Urinary bladder (tissue), 4 donors: Measurements from ENCODE around the gene LILRB3. TPM values are rescaled to one million over a fixed set of nuclear protein-coding genes. Genes with fewer than 3 reads are reported as not detected.
"Not testable (repeated sequence)": the region's sequence is repeated elsewhere in the genome, so short reads cannot be mapped to it uniquely, and the experiment has no call there.

Experiments used
- DNase-seq: peaks from one replicate; pipeline ENCODE4 v3.0.0-alpha.2; 2015; ENCODE audit errors: extremely low spot score
- H3K27ac ChIP-seq: one replicate; pipeline ENCODE4 v1.5.1; 2013; ENCODE audit warnings: low read depth, mild to moderate bottlenecking, moderate library complexity
- H3K36me3 ChIP-seq: one replicate; pipeline ENCODE4 v1.6.1; 2013; ENCODE audit warnings: mild to moderate bottlenecking, moderate library complexity; ENCODE audit not compliant: insufficient read depth
- H3K4me1 ChIP-seq: one replicate; pipeline ENCODE4 v1.6.1; 2013; ENCODE audit warnings: mild to moderate bottlenecking, moderate library complexity; ENCODE audit not compliant: insufficient read depth
- H3K4me3 ChIP-seq: one replicate; pipeline ENCODE4 v1.5.1; 2013; ENCODE audit warnings: low read depth, low read length
- WGBS: extraction: QIAGEN DNeasy Blood & Tissue Kit; methylation state at CpG from one replicate; pipeline ENCODE4 v1.1.7; 2013; 5-methylcytosine and 5-hydroxymethylcytosine counted together
- polyA plus RNA-seq: library from polyadenylated mRNA; stranded (reverse); fragments of 200-250 nt; gene quantifications from one replicate; pipeline ENCODE4 v1.2.3, GENCODE V29; 2013
- total RNA-seq: library from RNA; depleted of rRNA; stranded (reverse); fragments of >200 nt; gene quantifications from one replicate; pipeline ENCODE4 v1.2.3, GENCODE V29; 2014
- donor health status: healthy with polysubstance abuse.
- donor health status: healthy.

Gene LILRB3
- total and polyA plus RNA-seq, 2 donors = 2.9 to 7.2 TPM

GRCh38 chr19:54214217-54214616 lies 8.6 kb downstream of the LILRB3 start:
- H3K27ac ChIP-seq, H3K4me3 ChIP-seq, H3K4me1 ChIP-seq, H3K36me3 ChIP-seq, DNase-seq: not testable (repeated sequence)
- WGBS = 44% methylated on average over 4 of the region's 5 CpGs

DNA sequence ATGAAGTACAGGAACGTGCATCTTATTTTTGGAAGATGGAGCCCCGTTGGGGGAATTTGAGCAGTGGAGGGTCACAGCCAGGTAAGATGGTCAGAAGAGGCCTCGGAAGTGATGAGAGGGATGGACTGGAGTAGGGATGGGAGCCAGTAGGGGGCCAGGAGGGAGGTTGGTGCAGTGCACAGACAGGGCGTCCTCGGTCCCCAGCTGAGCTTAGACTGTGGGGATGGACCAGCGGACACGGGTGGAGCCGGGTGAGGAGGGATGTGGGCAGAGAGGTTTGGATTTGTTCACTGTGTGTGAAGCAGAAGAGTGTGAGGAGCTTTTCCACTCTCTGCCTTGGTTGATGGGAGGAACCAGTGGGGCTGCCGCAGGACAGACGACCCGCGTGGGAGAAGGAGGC lies 11.6 kb downstream of the LILRB3 start:
- peaks cover 5% of the 10 kb centered on the region for H3K36me3 ChIP-seq
- WGBS = 65% methylated on average over 12 of the region's 12 CpGs
- peak overlapping the region; percentile 6 for H3K27ac ChIP-seq
- peaks cover 2% of the 10 kb centered on the region for H3K4me1 ChIP-seq
- DNase-seq = no peak
- H3K4me3 ChIP-seq = no peak overlapping the region

GRCh38 chr19:54209811-54210494 lies 12.9 kb downstream of the LILRB3 start:
- peak overlapping the region; percentile 42 for H3K27ac ChIP-seq
- H3K4me3 ChIP-seq = no peak overlapping the region
- peak; percentile 76 for DNase-seq
- peaks cover 2% of the 10 kb centered on the region for H3K4me1 ChIP-seq
- 15% methylated on average over 10 of the region's 10 CpGs for WGBS
- peaks cover 5% of the 10 kb centered on the region for H3K36me3 ChIP-seq

DNA sequence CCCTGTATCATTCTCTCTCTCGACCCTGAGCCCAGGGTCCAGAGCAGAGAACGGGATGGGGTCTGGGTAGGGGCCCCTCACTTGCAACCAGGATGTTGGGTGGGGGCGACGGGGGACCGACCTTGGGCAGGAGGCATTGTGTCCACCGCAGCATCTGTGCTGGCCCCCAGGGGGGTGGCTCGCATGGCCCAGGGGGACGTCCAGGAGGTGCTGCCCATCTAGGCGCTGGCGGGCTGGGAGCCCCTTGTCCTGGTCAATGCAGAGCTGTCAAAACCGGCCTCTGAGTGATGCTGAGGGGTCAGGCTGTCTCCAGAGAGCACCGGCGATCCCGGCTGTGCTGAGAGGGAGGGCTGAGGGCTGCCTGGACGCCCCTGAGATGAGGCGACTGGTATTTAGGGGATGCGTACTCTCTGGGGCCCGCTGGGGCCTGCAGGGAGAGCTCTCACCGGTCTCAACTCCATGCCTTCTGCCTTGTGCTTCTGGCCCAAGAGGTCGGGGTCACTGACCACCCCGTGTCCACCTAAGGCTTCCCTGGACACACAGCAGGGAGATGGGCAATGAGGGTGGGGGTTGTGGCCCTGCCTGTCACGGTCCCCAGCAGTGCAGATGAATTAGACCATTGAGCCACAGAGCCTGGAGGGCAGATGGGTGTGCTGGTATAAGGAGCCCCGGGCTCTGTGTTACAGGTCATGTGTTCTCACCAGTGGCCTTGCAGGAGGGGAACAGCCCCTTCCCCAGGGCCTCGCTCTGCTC lies 13.6 kb downstream of the LILRB3 start:
- H3K4me3 ChIP-seq = no peak overlapping the region
- DNase-seq = no peak

GRCh38 chr19:54208784-54209057 lies 14.1 kb downstream of the LILRB3 start:
- H3K4me3 ChIP-seq = no peak overlapping the region
- 57% methylated on average over 8 of the region's 8 CpGs for WGBS
- peaks cover 2% of the 10 kb centered on the region for H3K4me1 ChIP-seq
- no peak overlapping the region for H3K27ac ChIP-seq
- DNase-seq = no peak
- peaks cover 5% of the 10 kb centered on the region for H3K36me3 ChIP-seq

More for the DNA sequence above, 13.6 kb downstream of the LILRB3 start:
- peaks cover 5% of the 10 kb centered on the region for H3K36me3 ChIP-seq
- peaks cover 2% of the 10 kb centered on the region for H3K4me1 ChIP-seq
- peak overlapping the region; percentile 34 for H3K27ac ChIP-seq
- 43% methylated on average over 24 of the region's 24 CpGs for WGBS

DNA sequence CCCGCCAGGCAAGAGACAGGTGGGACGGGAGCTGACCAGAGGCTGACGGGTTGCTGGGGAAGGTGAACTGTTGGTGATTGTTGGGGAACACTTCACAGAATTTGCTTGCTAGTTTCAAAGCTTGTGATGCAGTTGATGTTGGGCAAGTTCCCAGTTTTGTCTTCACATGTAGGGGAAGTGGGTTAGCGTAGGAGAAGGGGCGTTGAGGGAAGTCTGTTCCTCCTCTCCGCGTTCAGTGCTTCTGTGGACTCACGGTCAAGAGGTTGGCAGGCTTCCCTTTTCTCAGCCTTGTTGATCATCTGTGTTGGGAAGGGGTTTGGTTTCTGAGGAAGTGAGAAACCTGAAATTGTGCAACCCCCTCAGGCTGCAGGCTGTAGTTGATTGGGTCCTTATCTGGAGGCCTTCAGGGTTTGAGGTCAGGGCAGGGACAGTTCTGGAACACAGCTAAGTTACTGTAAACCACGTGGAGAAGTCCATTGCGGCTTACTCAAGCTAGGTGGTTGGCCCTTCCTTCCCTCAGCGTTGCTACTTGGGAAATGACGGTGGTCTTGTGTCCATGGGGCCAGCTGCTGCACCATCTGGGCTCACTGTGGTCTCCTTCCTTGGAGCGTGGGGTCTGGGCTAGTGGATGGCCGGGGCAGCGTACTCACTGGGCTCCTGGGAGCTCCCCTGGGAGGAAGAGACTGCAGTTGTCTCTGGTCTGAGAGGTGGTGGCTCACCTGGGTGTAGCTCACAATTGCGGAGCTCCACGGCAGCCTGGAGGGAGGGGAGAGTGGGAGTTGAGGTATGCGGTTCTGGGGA lies 14.6 kb downstream of the LILRB3 start:
- no peak for DNase-seq
- Histone ChIP-seq H3K36me3 (peaks cover 5% of the 10 kb centered on the region), H3K4me1 (peaks cover 2% of the 10 kb centered on the region), H3K4me3 (no peak overlapping the region), H3K27ac (no peak overlapping the region)
- WGBS = 60% methylated on average over 18 of the region's 18 CpGs

GRCh38 chr19:54207676-54207982 lies 15.2 kb downstream of the LILRB3 start:
- H3K4me3 ChIP-seq = no peak overlapping the region
- H3K4me1 ChIP-seq = peaks cover 2% of the 10 kb centered on the region
- no peak overlapping the region for H3K27ac ChIP-seq
- H3K36me3 ChIP-seq = peaks cover 5% of the 10 kb centered on the region
- WGBS = 73% methylated on average over 5 of the region's 5 CpGs
- no peak for DNase-seq

DNA sequence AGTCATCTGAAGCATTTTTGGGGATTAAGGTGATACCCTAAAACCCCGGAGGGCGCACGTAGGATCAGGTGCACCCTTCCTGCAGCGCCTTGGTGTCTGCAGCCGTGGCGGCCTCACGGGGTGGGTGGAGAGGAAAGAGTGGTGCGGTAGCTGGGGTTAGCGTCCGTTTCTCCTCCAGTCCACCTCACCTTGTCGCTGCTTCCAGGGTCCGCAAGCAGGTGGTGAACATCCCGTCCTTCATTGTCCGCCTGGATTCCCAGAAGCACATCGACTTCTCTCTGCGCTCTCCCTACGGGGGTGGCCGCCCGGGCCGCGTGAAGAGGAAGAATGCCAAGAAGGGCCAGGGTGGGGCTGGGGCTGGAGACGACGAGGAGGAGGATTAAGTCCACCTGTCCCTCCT lies 15.6 kb downstream of the LILRB3 start:
- H3K4me1 ChIP-seq, H3K36me3 ChIP-seq, DNase-seq, H3K27ac ChIP-seq, H3K4me3 ChIP-seq: not testable (repeated sequence)
- WGBS = 70% methylated on average over 23 of the region's 23 CpGs

- WGBS = 80% methylated on average over 13 of the region's 13 CpGs
- peaks cover 2% of the 10 kb centered on the region for H3K4me1 ChIP-seq
- no peak overlapping the region for H3K4me3 ChIP-seq
- no peak overlapping the region for H3K27ac ChIP-seq
- no peak for DNase-seq
- H3K36me3 ChIP-seq = peaks cover 5% of the 10 kb centered on the region
Observed at GRCh38 chr19:54206831-54207177, 16.0 kb downstream of the LILRB3 start.

GRCh38 chr19:54206030-54206830 lies 16.6 kb downstream of the LILRB3 start:
- DNase-seq = no peak
- H3K4me3 ChIP-seq = no peak overlapping the region
- peaks cover 5% of the 10 kb centered on the region for H3K36me3 ChIP-seq
- no peak overlapping the region for H3K27ac ChIP-seq
- 91% methylated on average over 27 of the region's 27 CpGs for WGBS
- H3K4me1 ChIP-seq = peaks cover 2% of the 10 kb centered on the region

DNA sequence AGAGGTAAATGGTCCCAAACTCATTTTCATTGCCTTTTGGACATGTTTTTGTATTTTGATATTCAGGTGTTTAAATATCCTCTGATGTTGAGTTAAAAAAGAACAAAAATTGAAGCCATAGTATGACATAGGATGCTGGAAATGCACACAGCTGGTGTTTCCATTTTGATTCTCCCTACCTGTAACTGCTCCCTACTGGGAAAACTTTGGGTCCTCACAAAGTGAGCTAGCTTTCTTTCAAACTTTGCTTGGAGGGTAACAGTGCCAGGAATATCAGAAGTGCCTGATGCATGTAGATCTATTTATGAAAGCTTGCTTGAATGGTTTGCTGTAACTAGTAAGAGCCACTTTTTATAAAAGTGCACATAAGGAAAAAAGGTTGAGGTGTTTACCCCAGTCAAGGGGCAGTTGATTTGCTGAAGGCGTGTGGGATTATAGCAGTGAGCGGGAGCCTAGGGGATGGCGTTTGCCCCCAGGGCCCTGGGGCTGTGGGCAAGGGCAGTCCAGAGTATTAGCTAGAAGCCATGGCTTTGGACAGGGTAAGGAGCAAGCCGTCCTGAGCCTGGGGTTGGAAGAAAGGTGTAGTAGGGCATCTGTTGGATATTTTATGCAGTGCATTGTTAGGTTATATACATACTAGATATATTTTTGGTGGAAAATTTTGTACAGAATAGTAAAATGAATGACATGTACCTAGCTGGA lies 17.9 kb downstream of the LILRB3 start:
- no peak overlapping the region for H3K27ac ChIP-seq
- WGBS = 80% methylated on average over 4 of the region's 4 CpGs
- H3K4me3 ChIP-seq = no peak overlapping the region
- peaks cover 5% of the 10 kb centered on the region for H3K36me3 ChIP-seq
- no peak for DNase-seq
- H3K4me1 ChIP-seq = peaks cover 2% of the 10 kb centered on the region

DNA sequence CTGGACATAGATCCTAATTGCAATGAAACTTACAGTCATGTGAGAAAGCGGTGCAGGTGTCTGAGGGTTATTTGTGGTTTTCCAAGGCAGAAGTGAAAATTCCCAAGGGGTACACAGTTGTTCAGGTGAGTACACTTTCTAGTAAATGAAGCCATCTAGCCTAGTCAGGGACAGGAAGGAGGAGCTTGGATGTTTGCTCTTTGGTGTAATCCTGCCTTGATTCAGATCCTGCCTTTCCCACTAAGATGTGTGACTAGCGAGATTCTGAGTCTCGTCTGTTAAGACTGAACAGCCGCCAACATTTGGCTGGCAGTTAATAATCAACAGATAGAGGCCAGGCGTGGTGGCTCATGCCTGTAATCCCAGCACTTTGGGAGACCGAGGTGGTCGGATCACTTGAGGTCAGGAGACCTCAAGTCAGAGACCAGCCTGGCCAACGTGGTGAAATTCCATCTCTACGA lies 19.6 kb downstream of the LILRB3 start:
- no peak for DNase-seq

GRCh38 chr19:54201980-54202379 lies 20.8 kb downstream of the LILRB3 start:
- H3K4me3 ChIP-seq = peak overlapping the region; percentile 65
- peaks cover 2% of the 10 kb centered on the region for H3K36me3 ChIP-seq
- no peaks in the 10 kb centered on the region for H3K4me1 ChIP-seq
- 73% methylated on average over 13 of the region's 13 CpGs for WGBS
- no peak overlapping the region for H3K27ac ChIP-seq
- DNase-seq = no peak

More for the DNA sequence above, 19.6 kb downstream of the LILRB3 start:
- Histone ChIP-seq H3K27ac (no peak overlapping the region), H3K4me3 (no peak overlapping the region), H3K36me3 (peaks cover 5% of the 10 kb centered on the region), H3K4me1 (no peaks in the 10 kb centered on the region)
- WGBS = 40% methylated on average over 9 of the region's 9 CpGs
